HG02884 (cell line): ENCODE measurements around the gene EIF3L.
A peak's percentile ranks its signal among the peaks of the same experiment; 100 is the strongest.

Experiments
- ATAC-seq: cut with Tn5 transposase; IDR thresholded peaks from one replicate; pipeline ENCODE4 v1.9.1; 2021; ENCODE audit warnings: mild to moderate bottlenecking, moderate library complexity; ENCODE audit not compliant: unreplicated experiment

EIF3L gene

DNA sequence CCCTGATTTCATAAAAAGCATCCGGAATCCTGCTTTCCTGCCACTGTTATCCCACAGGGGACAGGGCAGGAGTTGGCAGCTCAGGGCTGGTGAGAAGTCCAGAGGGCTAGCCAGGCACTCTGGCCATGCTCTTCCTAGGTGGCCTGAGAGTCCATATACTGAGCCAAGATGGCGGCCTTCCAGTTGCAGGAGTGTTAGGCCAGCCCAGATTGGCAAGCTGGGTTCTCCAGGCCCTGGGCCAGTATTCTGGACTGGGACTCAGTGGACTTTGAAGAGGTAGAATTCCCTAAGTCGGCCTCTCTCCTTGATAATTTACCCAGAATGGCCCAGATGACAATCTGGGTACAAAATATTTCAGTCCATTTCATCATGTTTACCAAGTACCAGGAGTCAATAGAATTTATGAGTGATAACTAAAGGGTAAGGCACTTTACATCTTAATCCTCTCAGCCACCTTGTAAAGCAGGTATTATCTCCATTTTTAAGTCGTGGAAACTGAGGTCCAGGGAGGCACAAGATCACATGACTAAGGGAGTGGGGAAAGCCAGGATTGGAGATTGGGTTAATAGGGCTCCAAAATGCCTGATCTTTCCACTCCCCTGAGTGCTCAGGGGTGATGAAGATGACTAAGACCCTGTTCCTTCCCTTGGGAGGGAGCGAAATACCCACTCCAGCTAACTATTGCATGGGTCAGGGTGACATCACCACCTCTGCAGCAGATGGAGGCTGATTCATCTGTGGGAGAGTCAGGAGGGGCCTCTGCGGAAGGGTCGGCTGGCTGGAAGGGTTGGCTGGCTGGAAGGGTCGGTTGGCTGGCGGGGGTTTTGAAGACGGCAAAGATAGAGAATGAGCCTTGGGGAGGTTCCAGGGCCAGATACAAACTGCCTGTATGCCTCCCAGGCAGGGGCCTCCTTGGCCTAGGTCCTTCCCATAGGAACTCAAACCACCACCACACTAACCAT is 55.6 kb downstream of the EIF3L start:
- no peak for ATAC-seq

DNA sequence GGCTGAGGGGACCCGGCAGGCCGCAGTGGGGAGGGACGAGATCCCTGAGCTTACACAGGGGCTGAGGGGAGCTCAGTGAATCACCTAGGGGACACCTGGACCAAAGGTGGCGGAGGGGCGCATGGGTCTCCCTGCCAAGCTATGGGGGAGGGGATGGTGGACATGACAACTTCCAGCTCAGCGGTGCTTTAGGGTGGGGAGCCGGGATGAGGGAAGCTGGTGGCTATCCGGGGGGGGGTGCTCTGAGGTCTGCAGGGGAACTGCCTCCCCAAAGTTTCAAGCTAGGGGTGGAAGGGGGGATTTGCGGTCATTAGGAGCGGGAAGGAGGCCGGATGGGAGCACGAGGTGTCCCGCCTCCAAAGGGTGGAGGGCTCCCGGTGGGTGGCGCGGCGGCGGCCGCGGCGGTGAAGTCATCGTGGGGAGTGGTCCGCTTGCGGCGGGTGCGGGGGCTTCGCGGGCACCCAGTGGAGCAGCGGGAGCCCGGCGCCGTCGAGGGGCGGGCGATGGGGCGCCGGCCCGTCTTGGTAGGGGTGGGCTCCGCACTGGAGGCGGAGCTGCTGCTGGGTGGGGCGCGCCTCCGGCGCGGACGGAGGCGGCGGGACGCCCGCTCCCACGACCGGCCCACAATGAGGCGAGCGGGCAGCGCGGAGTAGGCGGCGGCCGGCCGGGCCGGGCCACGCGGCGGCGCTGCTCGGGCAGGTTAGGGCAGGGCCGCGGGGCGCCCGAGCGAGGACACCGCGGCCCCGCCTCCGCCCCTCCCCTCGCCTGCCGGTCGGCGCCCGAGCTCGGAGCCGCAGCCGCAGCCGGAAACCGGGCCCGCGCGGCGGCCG is 56.5 kb downstream of the EIF3L start, which contains the start of gene MICALL1:
TSS of gene MICALL1 (plus strand) at position 764 of the 830 bp plus-strand sequence. CDS start 126 bp downstream, outside the sequence.
- peak; percentile 59 for ATAC-seq

DNA sequence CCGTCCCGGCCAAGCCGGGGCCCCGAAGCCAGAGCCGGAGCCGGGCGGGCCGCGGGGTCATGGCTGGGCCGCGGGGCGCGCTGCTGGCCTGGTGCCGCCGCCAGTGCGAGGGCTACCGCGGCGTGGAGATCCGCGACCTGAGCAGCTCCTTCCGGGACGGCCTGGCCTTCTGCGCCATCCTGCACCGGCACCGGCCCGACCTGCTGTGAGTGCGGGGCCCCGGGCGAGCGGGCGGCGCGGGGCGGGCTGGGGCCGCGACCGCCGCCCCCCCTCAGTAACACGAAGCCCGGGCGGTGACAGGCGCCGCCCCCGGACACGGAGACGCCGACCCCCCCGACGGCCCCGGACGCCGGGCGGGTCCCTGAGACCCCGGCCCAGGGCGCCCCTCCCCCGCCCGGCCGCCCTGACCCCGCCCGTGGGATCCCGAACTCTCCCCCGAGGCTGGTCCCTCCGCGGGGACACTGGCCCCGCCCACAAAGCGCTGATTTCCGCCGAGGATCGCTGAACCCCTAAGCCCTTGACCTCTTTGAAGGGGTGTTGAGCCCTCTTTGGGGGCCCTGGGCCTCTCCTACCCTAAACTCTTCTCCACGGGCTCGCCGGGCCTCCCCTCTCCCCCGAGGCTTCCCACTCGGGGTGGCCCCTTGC is 57.3 kb downstream of the EIF3L start:
- ATAC-seq, result peak; percentile 23

DNA sequence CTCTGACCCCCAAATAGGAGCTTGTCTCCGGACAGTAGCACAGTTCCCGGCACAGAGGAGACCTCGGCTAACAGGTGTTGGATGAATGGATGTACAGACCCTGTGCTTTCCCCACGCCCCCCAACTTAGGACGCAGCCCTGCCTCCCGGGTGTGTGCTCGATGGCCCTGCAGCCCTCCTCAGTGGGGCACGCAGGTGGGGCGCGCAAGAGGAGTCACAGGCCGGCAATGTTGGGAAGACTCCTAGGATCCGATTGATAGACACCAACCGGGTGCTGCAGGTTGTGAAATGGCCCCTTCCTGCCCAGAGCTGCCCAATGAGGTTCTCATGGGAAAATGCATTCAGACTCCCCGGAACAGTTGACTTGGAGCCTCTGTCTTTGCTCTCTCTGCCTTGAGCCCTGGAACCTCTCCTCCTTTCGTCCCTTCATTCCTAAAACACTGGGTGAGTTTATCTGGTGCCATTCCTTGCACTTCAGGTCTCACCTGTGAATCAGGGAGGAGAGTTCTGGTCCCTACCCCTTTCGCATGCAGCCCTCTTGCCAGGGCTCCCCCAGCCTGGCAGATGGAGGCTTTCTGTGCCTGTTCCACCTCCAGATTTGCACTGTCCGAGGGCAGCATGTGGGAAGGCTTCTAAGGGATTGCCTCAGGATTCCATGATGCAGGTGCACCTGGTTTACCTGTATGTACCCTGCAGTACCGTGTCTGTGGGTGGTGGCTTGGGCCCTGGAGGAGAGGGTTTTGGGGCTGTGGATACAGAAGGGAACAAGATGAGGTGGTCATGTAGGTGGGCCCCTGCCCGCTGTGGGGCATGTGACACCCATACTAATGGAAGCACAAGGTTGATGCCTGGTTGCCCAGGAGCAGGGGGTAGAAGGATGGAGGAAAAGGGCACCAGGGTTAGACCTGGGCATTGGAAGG is 58.1 kb downstream of the EIF3L start:
- no peak for ATAC-seq

DNA sequence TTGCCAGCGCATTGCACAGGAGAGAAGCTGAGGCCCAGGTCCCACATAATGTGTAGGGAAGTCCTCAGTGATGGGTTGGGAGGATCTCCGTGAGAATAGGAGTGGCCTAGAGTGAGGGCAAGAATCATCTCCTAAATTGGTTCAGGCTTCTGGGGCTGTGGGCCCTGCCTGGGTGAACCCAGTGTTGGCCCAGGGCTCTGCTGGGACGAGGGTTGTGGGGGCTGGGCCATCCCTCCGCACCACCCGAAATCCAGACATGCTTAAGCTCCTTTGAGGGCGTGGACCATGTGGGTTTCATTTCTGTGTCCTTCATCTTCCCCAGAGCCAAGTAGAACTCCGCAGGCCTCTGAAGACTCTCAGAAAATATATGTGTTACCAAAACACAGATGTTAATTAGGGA is 60.5 kb downstream of the EIF3L start:
- ATAC-seq, result no peak

DNA sequence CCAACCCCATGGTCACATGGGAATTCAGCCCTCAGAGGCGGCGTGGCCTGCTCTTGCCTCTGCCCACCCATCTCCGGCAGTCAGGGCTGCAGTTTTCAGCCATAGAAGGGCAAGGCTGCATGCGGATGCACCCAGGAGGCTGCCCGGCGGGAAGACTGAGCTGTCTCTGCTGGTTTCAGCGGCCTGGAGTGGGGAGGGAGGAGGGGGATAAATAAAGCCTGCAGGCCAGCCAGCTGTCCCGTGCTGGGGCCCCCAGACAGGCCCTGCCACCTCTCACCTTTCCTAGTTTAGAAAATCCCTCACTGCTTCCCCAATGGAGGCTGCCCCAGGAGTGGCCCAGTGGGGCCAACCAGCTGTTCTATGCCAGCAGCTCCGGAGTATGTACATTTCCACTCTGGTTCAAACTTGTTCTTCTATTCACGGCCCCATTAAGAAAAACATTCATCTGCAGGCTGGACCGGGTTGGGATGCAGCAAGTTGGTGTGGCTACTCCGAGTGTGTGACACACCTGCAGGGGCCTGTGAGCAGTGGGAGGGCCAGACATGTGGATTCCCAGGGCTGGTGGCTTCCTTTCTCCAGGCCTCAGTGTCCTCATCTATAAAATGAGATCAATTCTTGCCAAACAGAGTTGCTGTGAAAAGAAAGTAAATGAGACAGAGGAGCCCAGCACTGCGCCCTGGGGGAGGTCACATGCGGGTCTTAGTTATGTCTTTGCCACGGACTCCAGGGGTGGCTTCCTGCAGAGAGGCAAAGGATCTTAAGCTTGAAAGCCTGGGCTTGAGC is 61.9 kb downstream of the EIF3L start:
- no peak for ATAC-seq

DNA sequence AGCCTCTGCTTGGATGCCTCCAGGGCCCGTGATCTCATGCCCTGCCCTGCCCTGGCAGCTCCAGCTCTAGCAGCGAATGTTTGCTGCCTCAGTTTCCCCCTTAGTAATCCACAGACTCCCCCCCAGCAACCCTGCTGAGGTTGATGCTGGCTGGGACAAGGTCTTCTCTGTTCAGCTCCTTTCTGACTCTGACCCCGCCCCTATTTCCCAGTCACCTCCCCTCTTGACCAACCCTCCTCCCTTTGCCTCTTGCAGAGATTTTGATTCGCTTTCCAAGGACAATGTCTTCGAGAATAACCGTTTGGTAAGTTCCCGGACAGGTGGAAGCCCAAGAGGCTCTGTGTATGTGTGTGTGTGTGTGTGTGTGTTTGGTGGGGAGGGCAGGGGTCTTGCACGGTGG is 62.5 kb downstream of the EIF3L start:
- ATAC-seq, result no peak

DNA sequence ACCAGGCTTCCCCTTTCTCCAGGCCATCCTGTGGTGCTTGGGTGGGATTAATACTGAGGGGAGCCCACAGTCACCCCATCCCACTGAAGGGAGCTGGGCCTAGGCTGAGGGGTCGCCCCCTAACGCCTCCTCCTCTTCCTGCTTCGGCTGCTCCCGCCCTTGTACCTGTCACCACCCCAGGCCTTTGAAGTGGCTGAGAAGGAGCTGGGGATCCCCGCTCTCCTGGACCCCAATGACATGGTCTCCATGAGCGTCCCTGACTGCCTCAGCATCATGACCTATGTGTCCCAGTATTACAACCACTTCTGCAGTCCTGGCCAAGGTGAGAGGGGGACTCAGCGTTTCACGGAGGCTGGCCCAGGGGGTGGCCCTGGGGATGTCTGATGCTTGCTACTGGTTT is 63.0 kb downstream of the EIF3L start:
- no peak for ATAC-seq

DNA sequence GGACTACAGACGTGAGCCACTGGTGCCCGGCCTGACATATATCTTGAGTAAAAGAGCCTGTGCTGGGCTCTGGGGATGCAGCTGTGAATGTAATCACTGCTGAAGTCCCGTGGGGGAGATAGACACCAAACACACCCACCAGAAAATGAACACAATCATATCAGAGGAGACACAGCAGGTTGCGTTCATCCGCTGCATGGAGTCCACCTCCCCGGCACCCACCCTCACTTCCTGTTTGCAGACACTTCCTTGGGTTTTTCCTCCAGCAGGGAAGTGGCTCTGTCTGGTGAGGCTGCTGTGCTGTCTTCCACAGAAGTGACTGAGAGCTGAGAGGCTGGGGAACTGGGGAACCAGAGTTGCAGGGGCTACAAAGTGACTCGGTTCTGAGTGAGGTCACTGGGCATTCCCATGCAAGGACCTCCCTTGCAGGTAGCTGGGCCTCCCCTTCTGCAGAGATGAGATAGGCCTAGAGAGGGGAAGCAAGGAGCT is 64.1 kb downstream of the EIF3L start:
- no peak for ATAC-seq

DNA sequence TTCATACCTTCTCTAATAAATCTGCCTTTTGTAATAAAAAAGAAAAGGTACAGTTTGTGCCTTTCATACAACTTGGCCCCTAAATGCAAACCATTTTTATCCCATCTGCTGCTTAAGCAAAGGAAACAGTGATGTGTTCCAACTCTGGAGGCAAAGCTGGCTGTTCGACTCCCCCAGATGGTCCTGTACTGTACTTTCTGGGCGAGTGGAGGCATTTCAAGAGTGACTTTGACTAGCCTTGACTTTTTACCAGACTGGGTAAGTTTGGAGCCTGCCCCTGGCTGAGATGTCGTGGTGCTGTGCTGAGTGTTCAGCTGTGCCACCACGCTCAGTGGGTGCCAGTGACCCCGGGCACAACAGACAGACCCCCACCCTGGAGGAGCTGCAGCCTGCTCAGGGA is 67.1 kb downstream of the EIF3L start:
- no peak for ATAC-seq

DNA sequence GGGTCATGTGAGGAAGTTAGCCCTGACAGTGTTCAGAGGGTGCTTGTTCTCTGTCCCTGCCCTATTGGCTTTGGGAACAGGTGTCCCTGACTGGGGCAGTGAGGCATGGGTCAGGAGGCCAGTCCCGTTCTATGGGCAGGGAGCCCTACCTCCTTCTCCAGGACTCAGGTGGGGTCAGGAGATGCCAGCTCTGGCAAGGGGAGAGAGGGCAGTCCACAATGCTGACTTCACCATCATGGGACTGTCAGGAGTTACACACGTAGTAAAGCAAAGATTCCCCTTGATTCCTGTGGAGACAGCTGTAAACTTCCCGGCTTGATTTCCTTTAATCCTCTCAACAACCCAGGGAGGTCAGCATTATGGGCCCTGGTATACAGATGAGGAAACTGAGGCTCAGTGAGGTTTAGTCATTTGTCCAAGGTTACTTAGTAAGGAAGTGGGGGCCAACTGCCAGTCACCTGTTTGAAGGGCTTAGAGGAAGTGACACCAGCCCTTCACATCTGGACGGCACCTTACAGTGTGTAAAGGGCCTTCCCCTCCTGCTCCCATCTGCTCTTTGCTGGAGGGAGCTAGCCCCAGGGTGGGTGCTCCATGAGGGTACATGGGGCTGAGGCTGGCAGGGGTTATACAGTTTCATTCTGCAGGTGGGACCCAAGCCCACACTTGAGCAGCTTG is 68.8 kb downstream of the EIF3L start:
- ATAC-seq, result no peak

DNA sequence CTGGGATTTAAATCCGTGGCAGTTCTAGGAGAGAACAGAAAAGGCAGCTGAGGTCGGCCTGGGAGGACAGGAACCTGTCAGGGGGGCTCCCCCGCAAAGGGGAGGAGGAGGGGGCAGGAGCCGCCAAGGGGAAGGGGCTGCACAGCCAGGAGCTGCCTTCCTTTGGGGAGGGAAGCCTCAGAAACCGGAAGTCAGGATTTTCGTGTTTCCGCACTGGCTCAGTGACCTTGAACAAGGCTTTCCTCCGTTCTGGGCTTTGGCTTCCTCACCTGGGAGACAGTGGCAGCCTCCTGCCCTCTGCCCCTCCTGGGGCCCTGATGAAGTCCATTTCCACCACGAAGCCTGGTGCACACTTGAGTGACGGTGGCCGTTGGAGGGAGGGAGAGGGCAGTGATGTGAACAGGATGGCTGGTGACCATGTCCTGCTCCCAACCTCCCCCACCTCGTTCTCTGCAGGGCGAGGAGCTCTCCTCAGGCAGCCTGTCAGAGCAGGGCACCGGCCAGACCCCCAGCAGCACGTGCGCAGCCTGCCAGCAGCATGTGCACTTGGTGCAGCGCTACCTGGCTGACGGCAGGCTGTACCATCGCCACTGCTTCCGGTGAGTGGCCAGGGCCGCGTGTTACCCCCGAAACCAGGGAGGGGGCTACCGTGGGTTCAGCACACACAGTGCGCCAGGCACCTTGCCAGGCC is 69.5 kb downstream of the EIF3L start:
- ATAC-seq, result no peak

DNA sequence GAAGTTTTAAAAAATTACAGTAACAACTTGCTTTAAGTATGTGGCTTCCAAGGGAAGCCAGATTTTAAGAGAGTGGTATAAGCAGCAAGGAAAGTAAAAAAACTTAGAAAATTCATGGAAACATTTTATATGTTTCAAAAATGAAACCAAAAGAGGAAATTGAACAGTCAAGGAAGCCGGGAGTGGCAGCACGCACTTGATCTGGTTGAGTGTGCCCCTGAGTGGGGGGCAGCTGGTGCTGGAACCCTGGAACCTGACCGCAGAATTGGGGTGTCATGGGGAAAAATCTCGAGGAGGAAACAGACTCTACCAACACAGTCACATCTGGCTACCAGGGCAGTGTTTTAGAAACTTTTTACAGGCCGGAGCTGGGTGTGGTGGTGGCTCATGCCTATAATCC is 70.9 kb downstream of the EIF3L start:
- ATAC-seq, result no peak

DNA sequence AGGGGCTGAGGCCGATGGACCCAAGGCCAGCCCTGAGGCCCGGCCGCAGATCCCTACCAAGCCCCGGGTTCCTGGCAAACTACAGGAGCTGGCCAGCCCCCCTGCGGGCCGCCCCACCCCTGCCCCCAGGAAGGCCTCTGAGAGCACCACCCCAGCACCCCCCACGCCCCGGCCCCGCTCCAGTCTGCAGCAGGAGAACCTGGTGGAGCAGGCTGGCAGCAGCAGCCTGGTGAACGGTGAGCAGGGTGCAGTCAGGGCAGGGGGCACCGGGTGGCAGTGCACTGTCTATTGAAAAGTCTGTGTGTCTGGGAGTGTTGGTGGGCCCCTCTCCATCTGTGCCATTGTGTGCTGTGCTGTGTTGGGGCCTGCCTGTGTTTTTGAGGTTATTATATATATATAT is 73.0 kb downstream of the EIF3L start:
- no peak for ATAC-seq

DNA sequence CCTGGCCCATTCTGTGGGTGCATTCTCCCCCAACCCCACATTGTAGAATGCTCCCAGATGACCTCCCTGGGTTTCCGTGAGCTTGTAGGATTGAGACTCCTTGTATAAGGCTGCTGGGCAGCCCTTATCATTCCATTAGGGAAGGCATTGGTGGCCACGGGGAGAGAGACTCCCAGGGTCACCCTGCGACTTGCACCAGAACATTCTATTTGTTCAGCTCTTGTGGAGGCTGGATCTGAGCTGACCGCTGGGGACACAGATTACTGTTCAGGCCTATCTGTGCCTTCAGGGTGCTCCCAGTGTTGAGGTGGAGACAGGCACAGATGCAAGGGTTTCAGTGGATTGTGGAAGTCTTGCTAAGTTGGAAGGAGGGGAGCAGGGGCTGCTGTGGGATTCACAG is 74.7 kb downstream of the EIF3L start:
- no peak for ATAC-seq

DNA sequence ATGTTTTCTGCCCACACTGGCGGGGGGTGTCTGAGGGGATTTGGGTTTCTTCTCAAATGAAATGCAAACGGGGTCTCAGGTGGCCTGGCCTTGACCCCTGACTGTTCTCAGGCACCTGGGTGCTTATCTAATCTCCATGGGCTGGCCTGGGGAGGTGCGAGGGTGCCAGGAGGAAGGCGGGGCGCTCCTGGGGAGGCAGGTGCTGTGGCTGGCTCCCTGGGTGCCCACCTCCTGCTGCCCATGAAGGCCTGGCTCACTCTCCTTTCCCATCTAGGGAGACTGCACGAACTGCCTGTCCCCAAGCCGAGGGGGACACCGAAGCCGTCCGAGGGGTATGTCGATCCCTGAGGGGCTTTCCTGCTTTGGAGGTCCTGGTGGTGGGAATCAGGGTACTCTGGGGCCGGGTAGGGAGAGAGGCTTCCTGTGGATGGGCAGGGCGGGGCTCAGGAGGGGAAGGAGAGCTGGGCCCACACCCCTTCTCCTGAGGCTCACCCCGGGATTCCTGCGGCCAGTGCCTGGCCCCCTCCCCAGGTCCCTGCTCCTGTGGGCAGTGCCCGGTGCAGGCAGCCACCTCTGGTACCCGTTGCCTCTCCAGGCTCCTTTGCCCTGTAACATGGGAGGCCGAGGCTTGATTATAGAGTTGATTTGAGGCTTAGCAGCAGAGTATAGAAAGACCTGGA is 75.3 kb downstream of the EIF3L start:
- no peak for ATAC-seq

DNA sequence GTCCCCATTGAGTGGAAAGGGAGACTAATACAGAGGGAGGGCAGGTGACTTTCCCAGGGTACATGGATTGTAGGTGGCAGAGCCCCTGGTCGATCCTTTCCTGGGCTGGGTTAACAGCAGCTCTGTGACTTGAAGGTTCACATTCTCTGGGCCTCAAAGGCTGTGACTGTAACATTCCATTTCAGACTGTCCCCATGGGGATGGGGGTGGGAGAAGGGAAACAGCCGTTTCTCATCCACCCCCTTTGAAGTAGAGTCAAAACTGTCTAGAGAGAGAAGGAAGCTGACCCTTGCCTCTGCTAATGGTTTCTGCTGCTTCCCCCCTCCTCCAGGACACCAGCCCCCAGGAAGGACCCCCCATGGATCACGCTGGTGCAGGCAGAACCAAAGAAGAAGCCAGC is 76.1 kb downstream of the EIF3L start:
- ATAC-seq, result no peak

DNA sequence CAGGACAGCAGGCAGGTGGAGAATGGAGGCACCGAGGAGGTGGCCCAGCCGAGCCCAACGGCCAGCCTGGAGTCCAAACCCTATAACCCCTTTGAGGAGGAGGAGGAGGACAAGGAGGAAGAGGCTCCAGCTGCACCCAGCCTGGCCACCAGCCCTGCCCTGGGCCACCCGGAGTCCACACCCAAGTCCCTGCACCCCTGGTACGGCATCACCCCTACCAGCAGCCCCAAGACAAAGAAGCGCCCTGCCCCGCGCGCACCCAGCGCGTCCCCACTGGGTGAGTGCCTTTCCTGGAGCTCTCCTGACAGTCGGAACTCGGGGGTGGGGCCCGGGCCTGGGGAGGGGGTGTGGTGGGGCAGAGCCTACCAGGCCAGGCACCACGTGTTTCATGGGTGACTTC is 76.5 kb downstream of the EIF3L start:
- ATAC-seq, result no peak
